GM12878 (cell line): Measurements from ENCODE around the gene LIM2. TPM values are rescaled to one million over a fixed set of nuclear protein-coding genes. Genes with fewer than 3 reads are reported as not detected.

ENCODE experiments used
- ATAC-seq: fragments of 200-7000 bp; cut with Tn5 transposase; 3 replicates; pipeline ENCODE4 v1.9.1; 2020; ENCODE audit warnings: mild to moderate bottlenecking, moderate library complexity
- BruUV-seq: library from RNA; stranded (reverse); fragments of 400-500 nt; replicated peaks from 2 replicates; lab custom pipeline; 2021; lab: Mats Ljungman, UMichigan
- CTCF ChIA-PET: fragments of 300-600 bp; sonication (Branson Sonifier 250); formaldehyde crosslinking; extraction: SDS; loops from one replicate; lab custom pipeline; 2021; ENCODE audit warnings: inconsistent platforms; lab: Yijun Ruan, JAX
- POLR2A ChIA-PET: fragments of 350-600 bp; formaldehyde crosslinking; extraction: SDS; loops from one replicate; lab custom pipeline; 2021; ENCODE audit warnings: inconsistent platforms; lab: Charles Lee
- RAD21 ChIA-PET: fragments of 300-600 bp; sonication (Branson Sonifier 250); formaldehyde crosslinking; loops from one replicate; lab custom pipeline; 2023; ENCODE audit warnings: antibody characterized with exemption; ENCODE audit not compliant: unreplicated experiment; lab: Charles Lee
- SMC1A ChIA-PET: fragments of 300-600 bp; sonication (Branson Sonifier 250); formaldehyde crosslinking; loops from one replicate; lab custom pipeline; 2023; ENCODE audit not compliant: unreplicated experiment, uncharacterized antibody; lab: Charles Lee
- DNase-seq: peaks from one replicate; pipeline ENCODE4 v3.0.0-alpha.2; 2011; ENCODE audit warnings: low read depth, low spot score
- FAIRE-seq: peaks from 3 replicates; lab custom pipeline; 2011; peaks lifted over from hg19 to GRCh38; lab: Jason Lieb, UNC
- H2AFZ ChIP-seq: 2 replicates; pipeline ENCODE4 v1.6.0; 2011; ENCODE audit warnings: low read depth, low read length, control low read depth; ENCODE audit not compliant: control insufficient read depth
- H3K27ac ChIP-seq: 2 replicates; pipeline ENCODE4 v1.5.1; 2011; ENCODE audit warnings: control low read depth; ENCODE audit not compliant: control insufficient read depth, insufficient read depth
- H3K27me3 ChIP-seq, 2 experiments: replicated peaks in 1 of 2; 2 replicates each; pipeline versions ENCODE4 v1.6.0 to v1.6.1; 2011; ENCODE audit warnings: low read length in 1 of 2; ENCODE audit not compliant: control insufficient read depth in 2 of 2, insufficient read depth in 2 of 2
- H3K36me3 ChIP-seq, 2 experiments: 2 replicates each; pipeline ENCODE4 v1.5.1; 2011; ENCODE audit warnings: low read length in 1 of 2; ENCODE audit not compliant: control insufficient read depth in 2 of 2, insufficient read depth in 2 of 2
- H3K4me1 ChIP-seq: 2 replicates; pipeline ENCODE4 v1.6.1; 2011; ENCODE audit warnings: mild to moderate bottlenecking, low read length, moderate library complexity, mixed read lengths; ENCODE audit not compliant: control insufficient read depth, insufficient read depth
- H3K4me2 ChIP-seq: 2 replicates; pipeline ENCODE4 v1.6.0; 2011; ENCODE audit warnings: control low read depth; ENCODE audit not compliant: control insufficient read depth, insufficient read depth
- H3K4me3 ChIP-seq: fragments of 200-600 bp; sonication (generic); 2 replicates; pipeline ENCODE4 v1.5.1; 2016
- H3K79me2 ChIP-seq: 2 replicates; pipeline ENCODE4 v1.6.0; 2011; ENCODE audit warnings: low read length; ENCODE audit not compliant: control insufficient read depth, insufficient read depth
- H3K9ac ChIP-seq: 2 replicates; pipeline ENCODE4 v1.8.0; 2011; ENCODE audit warnings: low read length, control low read depth, mixed read lengths; ENCODE audit not compliant: control insufficient read depth, insufficient read depth
- H3K9me3 ChIP-seq: replicated peaks from 3 replicates; pipeline ENCODE4 v1.5.1; 2011; ENCODE audit warnings: mild to moderate bottlenecking, low read length; ENCODE audit not compliant: control insufficient read depth, insufficient read depth
- H4K20me1 ChIP-seq: 2 replicates; pipeline ENCODE4 v1.6.0; 2011; ENCODE audit not compliant: control insufficient read depth, insufficient read depth
- CBX5 ChIP-seq: sonication (generic); IDR thresholded peaks from 2 replicates; pipeline ENCODE4 v1.6.1; 2016; ENCODE audit warnings: low read depth, moderate library complexity, mild to moderate bottlenecking, inconsistent platforms
- FOXM1 ChIP-seq: IDR thresholded peaks from 2 replicates; pipeline ENCODE4 v1.6.1; 2012; ENCODE audit warnings: low read depth, mild to moderate bottlenecking, inconsistent platforms, low read length, moderate library complexity
- NR2F1 ChIP-seq: fragments of 450-650 bp; conservative IDR thresholded peaks from 2 replicates; pipeline ENCODE4 v1.6.1; 2017; ENCODE audit warnings: mild to moderate bottlenecking
- SIX5 ChIP-seq: IDR thresholded peaks from 2 replicates; pipeline ENCODE4 v1.6.1; 2011; ENCODE audit warnings: mild to moderate bottlenecking, low read depth, low read length, moderate library complexity; ENCODE audit not compliant: severe bottlenecking
- SPI1 ChIP-seq: IDR thresholded peaks from 2 replicates; pipeline ENCODE4 v1.6.1; 2011; ENCODE audit warnings: low read depth, mild to moderate bottlenecking, low read length, moderate library complexity, borderline replicate concordance; ENCODE audit not compliant: insufficient read depth
- SREBF2 ChIP-seq: IDR thresholded peaks from 2 replicates; pipeline ENCODE4 v1.6.1; 2012; ENCODE audit warnings: mild to moderate bottlenecking, low read length
- TAF1 ChIP-seq: IDR thresholded peaks from 2 replicates; pipeline ENCODE4 v1.6.1; 2011; ENCODE audit warnings: mild to moderate bottlenecking, low read depth, low read length, borderline replicate concordance
- TCF7 ChIP-seq: IDR thresholded peaks from 2 replicates; pipeline ENCODE4 v1.6.1; 2014; ENCODE audit warnings: antibody characterized with exemption, borderline replicate concordance
- ZNF622 ChIP-seq: fragments of 450-650 bp; IDR thresholded peaks from 2 replicates; pipeline ENCODE4 v1.6.1; 2017; ENCODE audit warnings: mild to moderate bottlenecking, inconsistent platforms
- WGBS: methylation state at CpG from one replicate; pipeline ENCODE4 v1.1.6; 2016; ENCODE audit warnings: low lambda C conversion rate; ENCODE audit not compliant: insufficient replicate concordance, insufficient coverage; ENCODE audit errors: missing lambda C conversion rate; 5-methylcytosine and 5-hydroxymethylcytosine counted together
- in situ Hi-C: fragments of 300-500 bp; cut with MboI; formaldehyde crosslinking; loops from 9 replicates; pipeline ENCODE4 v1.14.3; 2018; ENCODE audit warnings: mixed read lengths
- intact Hi-C: fragments of 100-400 bp; cut with micrococcal nuclease; formaldehyde crosslinking; loops from one replicate; pipeline ENCODE4 v1.14.2; 2022; ENCODE audit not compliant: unreplicated experiment
- polyA plus RNA-seq, 11 experiments: library from polyadenylated mRNA; depleted of rRNA in 4 of 11; unstranded in 6 of 11; stranded (reverse) in 5 of 11; fragments of >200 nt; fragmentation: Nextera tagmentation in 4 of 11; fragmentation: Illumina TruSeq in 1 of 11; extraction: Ambion mirVana in 4 of 11; extraction: Trizol in 1 of 11; gene quantifications; 1 replicate in 1 of 11; 2 replicates in 10 of 11; pipeline versions ENCODE4 v1.2.1 to v1.2.3, GENCODE V29; 2011 to 2016; ENCODE audit warnings: inconsistent platforms in 2 of 11, missing spikeins in 2 of 11, low read depth in 1 of 11
- total RNA-seq, 4 experiments: library from RNA; depleted of rRNA in 3 of 4; stranded (reverse); fragments of >200 nt in 3 of 4; fragmentation: Illumina TruSeq in 1 of 4; extraction: Trizol in 1 of 4; gene quantifications; 2 replicates each; pipeline versions ENCODE4 v1.2.1 to v1.2.3, GENCODE V29; 2013 to 2021
- TF ChIP-seq, protein P1 (sequence below): fragments of 450-650 bp; formaldehyde crosslinking; IDR thresholded peaks from 2 replicates; pipeline ENCODE4 v1.4.0; 2020; ENCODE audit warnings: mild to moderate bottlenecking, moderate library complexity
- TF ChIP-seq, protein P2 (sequence below): IDR thresholded peaks from 2 replicates; pipeline ENCODE4 v1.6.1; 2011; ENCODE audit warnings: mild to moderate bottlenecking, low read depth, low read length, moderate library complexity; ENCODE audit not compliant: insufficient replicate concordance
- TF ChIP-seq, protein P3 (sequence below): fragments of 450-650 bp; IDR thresholded peaks from 2 replicates; pipeline ENCODE4 v1.6.1; 2017; ENCODE audit warnings: mild to moderate bottlenecking, moderate library complexity

Gene LIM2
- total and polyA plus RNA-seq, 10 of the 15 experiments (the other 5 are each of a cell fraction or from before 2014, with no cell fraction given): not detected

DNA sequence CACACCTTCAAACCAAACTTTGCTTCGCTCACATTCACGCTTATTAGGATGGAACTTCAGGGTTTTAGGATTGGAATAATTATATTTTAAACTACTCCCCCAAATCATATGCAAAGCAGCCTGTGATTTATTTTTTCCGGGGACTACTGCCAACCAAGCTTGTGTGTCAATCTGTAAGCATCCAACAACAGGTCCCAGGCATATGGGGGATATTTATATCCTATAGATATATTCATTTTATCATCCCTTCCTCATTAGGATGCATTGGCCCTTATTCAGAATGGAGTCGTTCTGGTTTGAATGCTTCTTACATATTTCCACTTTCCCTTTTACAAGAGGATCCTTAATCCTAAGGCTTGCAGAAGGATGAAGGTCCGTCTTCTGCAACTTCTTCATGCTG, 11.5 kb upstream of the LIM2 start:
- intact Hi-C loops: no loop called here
- no TSS peak for BruUV-seq
- no peak for DNase-seq
- no peak for TF ChIP-seq FOXM1
- TF ChIP-seq, protein P1, sequence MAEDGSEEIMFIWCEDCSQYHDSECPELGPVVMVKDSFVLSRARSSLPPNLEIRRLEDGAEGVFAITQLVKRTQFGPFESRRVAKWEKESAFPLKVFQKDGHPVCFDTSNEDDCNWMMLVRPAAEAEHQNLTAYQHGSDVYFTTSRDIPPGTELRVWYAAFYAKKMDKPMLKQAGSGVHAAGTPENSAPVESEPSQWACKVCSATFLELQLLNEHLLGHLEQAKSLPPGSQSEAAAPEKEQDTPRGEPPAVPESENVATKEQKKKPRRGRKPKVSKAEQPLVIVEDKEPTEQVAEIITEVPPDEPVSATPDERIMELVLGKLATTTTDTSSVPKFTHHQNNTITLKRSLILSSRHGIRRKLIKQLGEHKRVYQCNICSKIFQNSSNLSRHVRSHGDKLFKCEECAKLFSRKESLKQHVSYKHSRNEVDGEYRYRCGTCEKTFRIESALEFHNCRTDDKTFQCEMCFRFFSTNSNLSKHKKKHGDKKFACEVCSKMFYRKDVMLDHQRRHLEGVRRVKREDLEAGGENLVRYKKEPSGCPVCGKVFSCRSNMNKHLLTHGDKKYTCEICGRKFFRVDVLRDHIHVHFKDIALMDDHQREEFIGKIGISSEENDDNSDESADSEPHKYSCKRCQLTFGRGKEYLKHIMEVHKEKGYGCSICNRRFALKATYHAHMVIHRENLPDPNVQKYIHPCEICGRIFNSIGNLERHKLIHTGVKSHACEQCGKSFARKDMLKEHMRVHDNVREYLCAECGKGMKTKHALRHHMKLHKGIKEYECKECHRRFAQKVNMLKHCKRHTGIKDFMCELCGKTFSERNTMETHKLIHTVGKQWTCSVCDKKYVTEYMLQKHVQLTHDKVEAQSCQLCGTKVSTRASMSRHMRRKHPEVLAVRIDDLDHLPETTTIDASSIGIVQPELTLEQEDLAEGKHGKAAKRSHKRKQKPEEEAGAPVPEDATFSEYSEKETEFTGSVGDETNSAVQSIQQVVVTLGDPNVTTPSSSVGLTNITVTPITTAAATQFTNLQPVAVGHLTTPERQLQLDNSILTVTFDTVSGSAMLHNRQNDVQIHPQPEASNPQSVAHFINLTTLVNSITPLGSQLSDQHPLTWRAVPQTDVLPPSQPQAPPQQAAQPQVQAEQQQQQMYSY (CRISPR knock-in tag): no peak
- TF ChIP-seq CBX5: no peak
- TF ChIP-seq SPI1: no peak
- no peak for TF ChIP-seq ZNF622
- TF ChIP-seq, protein P2, sequence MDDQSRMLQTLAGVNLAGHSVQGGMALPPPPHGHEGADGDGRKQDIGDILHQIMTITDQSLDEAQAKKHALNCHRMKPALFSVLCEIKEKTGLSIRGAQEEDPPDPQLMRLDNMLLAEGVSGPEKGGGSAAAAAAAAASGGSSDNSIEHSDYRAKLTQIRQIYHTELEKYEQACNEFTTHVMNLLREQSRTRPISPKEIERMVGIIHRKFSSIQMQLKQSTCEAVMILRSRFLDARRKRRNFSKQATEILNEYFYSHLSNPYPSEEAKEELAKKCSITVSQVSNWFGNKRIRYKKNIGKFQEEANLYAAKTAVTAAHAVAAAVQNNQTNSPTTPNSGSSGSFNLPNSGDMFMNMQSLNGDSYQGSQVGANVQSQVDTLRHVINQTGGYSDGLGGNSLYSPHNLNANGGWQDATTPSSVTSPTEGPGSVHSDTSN: no peak
- no peak for TF ChIP-seq TAF1
- no peak for TF ChIP-seq TCF7
- TF ChIP-seq, protein P3, sequence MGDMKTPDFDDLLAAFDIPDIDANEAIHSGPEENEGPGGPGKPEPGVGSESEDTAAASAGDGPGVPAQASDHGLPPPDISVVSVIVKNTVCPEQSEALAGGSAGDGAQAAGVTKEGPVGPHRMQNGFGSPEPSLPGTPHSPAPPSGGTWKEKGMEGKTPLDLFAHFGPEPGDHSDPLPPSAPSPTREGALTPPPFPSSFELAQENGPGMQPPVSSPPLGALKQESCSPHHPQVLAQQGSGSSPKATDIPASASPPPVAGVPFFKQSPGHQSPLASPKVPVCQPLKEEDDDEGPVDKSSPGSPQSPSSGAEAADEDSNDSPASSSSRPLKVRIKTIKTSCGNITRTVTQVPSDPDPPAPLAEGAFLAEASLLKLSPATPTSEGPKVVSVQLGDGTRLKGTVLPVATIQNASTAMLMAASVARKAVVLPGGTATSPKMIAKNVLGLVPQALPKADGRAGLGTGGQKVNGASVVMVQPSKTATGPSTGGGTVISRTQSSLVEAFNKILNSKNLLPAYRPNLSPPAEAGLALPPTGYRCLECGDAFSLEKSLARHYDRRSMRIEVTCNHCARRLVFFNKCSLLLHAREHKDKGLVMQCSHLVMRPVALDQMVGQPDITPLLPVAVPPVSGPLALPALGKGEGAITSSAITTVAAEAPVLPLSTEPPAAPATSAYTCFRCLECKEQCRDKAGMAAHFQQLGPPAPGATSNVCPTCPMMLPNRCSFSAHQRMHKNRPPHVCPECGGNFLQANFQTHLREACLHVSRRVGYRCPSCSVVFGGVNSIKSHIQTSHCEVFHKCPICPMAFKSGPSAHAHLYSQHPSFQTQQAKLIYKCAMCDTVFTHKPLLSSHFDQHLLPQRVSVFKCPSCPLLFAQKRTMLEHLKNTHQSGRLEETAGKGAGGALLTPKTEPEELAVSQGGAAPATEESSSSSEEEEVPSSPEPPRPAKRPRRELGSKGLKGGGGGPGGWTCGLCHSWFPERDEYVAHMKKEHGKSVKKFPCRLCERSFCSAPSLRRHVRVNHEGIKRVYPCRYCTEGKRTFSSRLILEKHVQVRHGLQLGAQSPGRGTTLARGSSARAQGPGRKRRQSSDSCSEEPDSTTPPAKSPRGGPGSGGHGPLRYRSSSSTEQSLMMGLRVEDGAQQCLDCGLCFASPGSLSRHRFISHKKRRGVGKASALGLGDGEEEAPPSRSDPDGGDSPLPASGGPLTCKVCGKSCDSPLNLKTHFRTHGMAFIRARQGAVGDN: no peak
- TF ChIP-seq NR2F1: no peak
- TF ChIP-seq SIX5: no peak
- no peak for TF ChIP-seq SREBF2

More for the DNA sequence above, 11.5 kb upstream of the LIM2 start:
- FAIRE-seq: no peak
- ATAC-seq: no peak
- peaks cover 7% of the 10 kb centered on the region for H3K9me3 ChIP-seq
- no peaks in the 10 kb centered on the region for H3K36me3 ChIP-seq
- ChIA-PET RAD21 (interaction anchor here (1.1 to 2.2 kb wide), 3 partner anchors 18 to 305 kb away, joined by 3 to 6 read pairs (median 4); partner anchors contain the start of gene SIGLEC10), SMC1A (interaction anchor here (0.6 to 6.6 kb wide), 6 partner anchors 9 to 541 kb away, joined by 3 to 43 read pairs (median 4); partner anchors contain the start of genes NKG7 and SIGLEC10), CTCF (interaction anchor here (0.8 to 6.0 kb wide), 18 partner anchors 9 to 263 kb away, joined by 3 to 49 read pairs (median 4); partner anchors contain the start of genes SIGLEC10 and VSIG10L), POLR2A (interaction anchor here (0.8 to 1.2 kb wide), 2 partner anchors 18 to 34 kb away, joined by 3 read pairs; partner anchors contain the start of gene SIGLEC10)
- WGBS: 77% methylated on average over 5 of the region's 5 CpGs
- H3K9ac ChIP-seq: no peak overlapping the region
- peaks cover 14% of the 10 kb centered on the region for H3K4me1 ChIP-seq
- no peak overlapping the region for H2AFZ ChIP-seq
- H3K4me2 ChIP-seq: no peak overlapping the region
- no peaks in the 10 kb centered on the region for H4K20me1 ChIP-seq
- H3K4me3 ChIP-seq: no peak overlapping the region
- no peak overlapping the region for H3K27ac ChIP-seq
- H3K27me3 ChIP-seq: no peaks in the 10 kb centered on the region
- in situ Hi-C loops: loop anchor here (25.0 kb wide), 1 partner anchor 1138 kb away; the partner anchor contains the start of gene ZNF808
- peaks cover 5% of the 10 kb centered on the region for H3K79me2 ChIP-seq
